GM18499 (cell line): ENCODE measurements around the gene CALD1.

Experiments used
- ATAC-seq: cut with Tn5 transposase; IDR thresholded peaks from one replicate; pipeline ENCODE4 v1.9.1; 2021; ENCODE audit warnings: moderate number of reproducible peaks; ENCODE audit not compliant: insufficient read depth, unreplicated experiment

CALD1 gene

GRCh38 chr7:134784251-134785049 lies 5.0 kb downstream of the CALD1 start:
- no peak for ATAC-seq

- no peak for ATAC-seq
Measured at GRCh38 chr7:134785842-134786241, 6.4 kb downstream of the CALD1 start.

GRCh38 chr7:134787064-134787463 lies 7.6 kb downstream of the CALD1 start:
- no peak for ATAC-seq

GRCh38 chr7:134787720-134788119 lies 8.3 kb downstream of the CALD1 start:
- ATAC-seq, result no peak

- ATAC-seq, result no peak
Measured at GRCh38 chr7:134788191-134788590, 8.8 kb downstream of the CALD1 start.

GRCh38 chr7:134789967-134790685 lies 10.7 kb downstream of the CALD1 start:
- no peak for ATAC-seq

GRCh38 chr7:134792968-134793367 lies 13.5 kb downstream of the CALD1 start:
- no peak for ATAC-seq

GRCh38 chr7:134795231-134795630 lies 15.8 kb downstream of the CALD1 start:
- ATAC-seq, result no peak

- no peak for ATAC-seq
Measured at GRCh38 chr7:134798155-134798554, 18.7 kb downstream of the CALD1 start.

GRCh38 chr7:134799377-134799776 lies 19.9 kb downstream of the CALD1 start:
- no peak for ATAC-seq

GRCh38 chr7:134802762-134803161 lies 23.3 kb downstream of the CALD1 start:
- no peak for ATAC-seq

GRCh38 chr7:134804351-134804750 lies 24.9 kb downstream of the CALD1 start:
- ATAC-seq, result no peak

GRCh38 chr7:134804854-134805253 lies 25.4 kb downstream of the CALD1 start:
- ATAC-seq, result no peak

GRCh38 chr7:134806197-134806596 lies 26.8 kb downstream of the CALD1 start:
- no peak for ATAC-seq

- ATAC-seq, result no peak
Measured at GRCh38 chr7:134809616-134810015, 30.2 kb downstream of the CALD1 start.

- ATAC-seq, result no peak
Measured at GRCh38 chr7:134811765-134812164, 32.3 kb downstream of the CALD1 start.

GRCh38 chr7:134813663-134814396 lies 34.4 kb downstream of the CALD1 start:
- no peak for ATAC-seq

- no peak for ATAC-seq
Measured at GRCh38 chr7:134814730-134815364, 35.4 kb downstream of the CALD1 start.

- no peak for ATAC-seq
Measured at GRCh38 chr7:134818613-134819345, 39.3 kb downstream of the CALD1 start.

GRCh38 chr7:134819401-134819800 lies 40.0 kb downstream of the CALD1 start:
- ATAC-seq, result no peak
